Mononuclear cell (primary cell): Measurements from ENCODE around the gene PAAF1. TPM values are rescaled to one million over a fixed set of nuclear protein-coding genes. Genes with fewer than 3 reads are reported as not detected.

Experiments used
- H3K27me3 ChIP-seq: 2 replicates; pipeline ENCODE4 v1.6.0; 2011; ENCODE audit warnings: low read length, control low read depth; ENCODE audit not compliant: insufficient read depth
- H3K4me1 ChIP-seq: 2 replicates; pipeline ENCODE4 v1.5.1; 2011; ENCODE audit warnings: mild to moderate bottlenecking, low read length, control low read depth; ENCODE audit not compliant: insufficient read depth
- H3K4me3 ChIP-seq: 2 replicates; pipeline ENCODE4 v1.5.1; 2011; ENCODE audit warnings: mild to moderate bottlenecking, low read length, moderate library complexity
- H3K9me3 ChIP-seq: 2 replicates; pipeline ENCODE4 v1.5.1; 2011; ENCODE audit warnings: low read depth, mild to moderate bottlenecking, control low read depth, low read length
- total RNA-seq: library from RNA; depleted of rRNA; stranded (reverse); fragments of >200 nt; gene quantifications from one replicate; pipeline ENCODE4 v1.2.3, GENCODE V29; 2012

PAAF1 gene
- 4.0 TPM for total RNA-seq

DNA sequence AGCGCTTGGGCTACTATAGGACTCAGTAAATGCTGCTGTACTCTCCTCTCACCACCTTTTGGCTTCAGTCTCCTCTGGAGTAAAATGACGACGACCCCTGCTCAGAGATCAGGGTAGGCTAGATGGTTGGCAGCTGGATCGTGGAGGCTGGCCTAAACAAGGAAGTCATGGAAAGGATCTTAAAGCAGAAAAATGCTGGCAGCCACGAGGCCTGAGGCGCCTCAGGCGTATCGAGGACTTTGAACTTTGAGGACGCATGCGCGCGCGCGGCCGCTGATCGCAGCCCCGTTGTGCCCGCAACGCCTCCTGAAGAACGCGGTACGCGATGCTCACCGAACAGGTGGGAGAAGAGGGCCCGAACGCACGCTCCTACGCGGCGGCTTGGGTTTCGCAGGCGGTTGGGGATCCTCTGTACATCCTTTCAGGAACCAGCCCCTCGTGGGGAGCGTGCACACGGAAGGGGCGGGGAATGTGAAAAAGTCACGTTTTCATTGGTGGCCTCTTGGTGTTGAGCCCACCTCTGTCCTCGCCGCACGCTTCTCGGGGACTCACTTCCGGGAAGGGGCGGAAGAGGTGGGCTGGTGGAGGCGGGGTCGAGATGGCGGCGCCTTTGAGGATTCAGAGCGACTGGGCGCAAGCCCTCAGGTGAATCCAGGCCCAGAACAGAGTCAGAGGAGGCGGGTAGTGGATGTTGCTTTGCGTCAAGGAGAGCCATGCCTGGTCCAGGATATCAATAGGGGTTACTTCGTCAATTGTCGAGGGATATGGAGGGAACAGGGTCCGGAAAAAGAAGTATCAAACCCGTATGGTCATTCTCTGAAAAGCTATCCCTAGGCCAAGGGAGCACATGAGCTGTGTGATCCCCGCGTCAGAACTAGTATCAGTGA, at the start of gene PAAF1, which contains the start of gene COA4:
TSS of gene PAAF1 (plus strand) at position 576 of the 887 bp plus-strand sequence. CDS start at position 599, 23 bp downstream.
TSS of gene COA4 (minus strand) at position 423 of the 887 bp plus-strand sequence. CDS start 3,468 bp downstream, outside the sequence.
- Histone ChIP-seq H3K27me3 (no peaks in the 10 kb centered on the region), H3K9me3 (no peaks in the 10 kb centered on the region), H3K4me3 (peak within 1 kb of the TSS; percentile 72), H3K4me1 (peaks cover 24% of the 10 kb centered on the region)

- H3K4me1 ChIP-seq, result no peaks in the 10 kb centered on the region
- no peaks in the 10 kb centered on the region for H3K9me3 ChIP-seq
- H3K4me3 ChIP-seq, result no peak overlapping the region
- no peaks in the 10 kb centered on the region for H3K27me3 ChIP-seq
These were observed 46.5 kb upstream of the PAAF1 start for GRCh38 chr11:73830261-73830660.

GRCh38 chr11:73833067-73833466, 43.7 kb upstream of the PAAF1 start:
- Histone ChIP-seq H3K9me3 (no peaks in the 10 kb centered on the region), H3K4me1 (no peaks in the 10 kb centered on the region), H3K27me3 (no peaks in the 10 kb centered on the region), H3K4me3 (no peak overlapping the region)

- no peaks in the 10 kb centered on the region for H3K9me3 ChIP-seq
- no peak overlapping the region for H3K4me3 ChIP-seq
- no peaks in the 10 kb centered on the region for H3K4me1 ChIP-seq
- H3K27me3 ChIP-seq, result no peaks in the 10 kb centered on the region
These were observed 38.2 kb upstream of the PAAF1 start for GRCh38 chr11:73838443-73839122.

DNA sequence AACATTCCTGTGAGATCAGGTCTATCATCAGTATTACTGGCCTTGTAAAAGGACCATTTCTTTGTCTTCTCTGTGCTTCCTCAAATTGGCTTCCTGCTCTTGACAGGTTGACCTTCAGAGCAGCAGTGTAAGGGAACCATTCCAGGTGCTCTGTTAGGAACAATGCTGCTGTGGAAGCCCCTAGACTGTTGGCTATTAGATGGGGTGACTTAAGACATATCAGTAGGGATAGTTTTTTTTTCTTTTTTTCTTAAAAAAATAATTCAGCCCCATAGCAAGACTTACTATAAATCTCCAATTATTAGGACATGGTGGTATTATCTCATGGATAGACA, 37.7 kb upstream of the PAAF1 start:
- Histone ChIP-seq H3K27me3 (no peaks in the 10 kb centered on the region), H3K4me3 (no peak overlapping the region), H3K4me1 (no peaks in the 10 kb centered on the region), H3K9me3 (no peaks in the 10 kb centered on the region)

DNA sequence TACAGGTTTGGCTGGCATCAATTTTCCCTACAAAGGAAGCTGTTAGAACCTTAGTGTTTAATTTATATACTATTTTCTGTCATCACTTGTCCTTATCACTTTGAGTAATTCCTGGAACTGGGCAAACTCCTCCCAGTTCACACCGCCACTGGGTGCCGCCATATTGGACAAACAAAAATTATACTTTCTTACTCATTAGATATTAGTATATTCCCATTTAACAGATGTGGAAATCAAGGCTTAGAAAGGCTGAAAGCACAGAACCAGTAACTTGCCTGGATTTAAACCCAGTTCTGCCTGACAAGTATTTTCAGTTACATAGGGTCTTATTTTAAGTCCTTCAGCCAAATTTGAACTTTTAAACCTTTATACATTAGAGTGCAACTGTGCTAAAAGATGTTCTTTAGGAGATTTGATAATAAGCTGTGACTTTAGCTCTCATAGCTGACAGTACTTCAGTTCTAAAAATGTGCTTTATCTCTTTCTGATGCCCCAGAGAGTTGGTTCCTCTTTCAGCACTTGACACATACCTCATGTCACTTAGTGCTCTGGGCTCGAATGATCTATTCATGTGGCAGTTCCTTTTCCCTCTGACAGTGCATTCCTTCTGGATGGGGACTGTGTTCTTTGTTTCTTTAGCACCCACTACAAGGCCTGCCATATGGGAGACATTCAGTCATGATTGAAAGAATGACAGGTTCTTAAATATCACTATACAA, 25.6 kb upstream of the PAAF1 start:
- Histone ChIP-seq H3K27me3 (no peaks in the 10 kb centered on the region), H3K9me3 (no peaks in the 10 kb centered on the region), H3K4me1 (no peaks in the 10 kb centered on the region), H3K4me3 (no peak overlapping the region)

- Histone ChIP-seq H3K27me3 (no peaks in the 10 kb centered on the region), H3K4me3 (no peak overlapping the region), H3K4me1 (no peaks in the 10 kb centered on the region), H3K9me3 (no peaks in the 10 kb centered on the region)
These were observed 24.8 kb upstream of the PAAF1 start for GRCh38 chr11:73852049-73852448.

GRCh38 chr11:73854680-73855079, 22.1 kb upstream of the PAAF1 start:
- Histone ChIP-seq H3K27me3 (no peaks in the 10 kb centered on the region), H3K9me3 (no peaks in the 10 kb centered on the region), H3K4me3 (no peak overlapping the region), H3K4me1 (no peaks in the 10 kb centered on the region)

GRCh38 chr11:73856031-73856567, 20.7 kb upstream of the PAAF1 start:
- H3K27me3 ChIP-seq, result no peaks in the 10 kb centered on the region
- no peaks in the 10 kb centered on the region for H3K9me3 ChIP-seq
- H3K4me3 ChIP-seq, result no peak overlapping the region
- H3K4me1 ChIP-seq, result no peaks in the 10 kb centered on the region

- H3K4me1 ChIP-seq, result no peaks in the 10 kb centered on the region
These were observed 17.1 kb upstream of the PAAF1 start for GRCh38 chr11:73859671-73860070.

DNA sequence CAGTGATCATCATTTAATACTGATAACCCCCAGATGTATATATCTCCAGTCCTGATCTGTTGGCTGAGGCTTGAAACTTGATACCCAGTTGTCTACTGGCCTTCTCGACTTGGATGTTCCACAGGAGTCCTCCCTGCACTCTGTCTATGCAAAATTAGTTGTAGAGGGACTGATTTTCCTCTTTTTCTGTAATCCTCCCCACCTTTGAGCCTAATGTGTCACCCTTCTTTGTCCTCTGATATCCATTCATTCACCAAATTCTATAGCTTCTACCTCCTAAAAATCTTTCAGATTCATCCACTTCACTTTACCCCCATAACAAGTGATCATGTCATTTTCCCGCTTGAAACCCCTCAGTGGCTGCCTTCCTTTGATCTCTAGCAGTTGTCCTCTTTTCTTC, 16.6 kb upstream of the PAAF1 start:
- no peaks in the 10 kb centered on the region for H3K27me3 ChIP-seq
- H3K4me1 ChIP-seq, result no peaks in the 10 kb centered on the region
- H3K9me3 ChIP-seq, result no peaks in the 10 kb centered on the region
- H3K4me3 ChIP-seq, result no peak overlapping the region

More at GRCh38 chr11:73859671-73860070, 17.1 kb upstream of the PAAF1 start:
- Histone ChIP-seq H3K4me3 (no peak overlapping the region), H3K27me3 (no peaks in the 10 kb centered on the region), H3K9me3 (no peaks in the 10 kb centered on the region)

DNA sequence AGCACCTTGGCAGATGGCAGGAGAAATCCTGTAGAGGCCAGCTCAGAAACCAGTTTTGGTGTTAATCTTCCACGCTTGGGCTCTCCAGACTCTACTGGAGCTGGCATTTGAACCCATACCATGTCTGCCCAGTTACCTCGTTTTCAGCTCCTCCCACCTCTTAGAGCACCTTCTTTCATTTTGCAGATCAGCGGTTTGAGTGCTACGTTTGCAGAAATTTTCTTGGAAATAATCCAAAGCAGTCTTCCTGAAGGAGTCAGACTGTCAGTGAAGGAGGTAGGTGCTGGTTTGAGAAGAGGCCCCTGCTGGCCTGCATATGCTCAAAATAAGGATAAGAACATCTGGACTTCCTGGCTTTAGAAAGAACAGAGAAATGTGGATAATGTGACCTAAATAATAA, 13.8 kb upstream of the PAAF1 start:
- Histone ChIP-seq H3K4me3 (no peak overlapping the region), H3K9me3 (no peaks in the 10 kb centered on the region), H3K27me3 (no peaks in the 10 kb centered on the region), H3K4me1 (no peaks in the 10 kb centered on the region)

- H3K4me3 ChIP-seq, result no peak overlapping the region
- H3K4me1 ChIP-seq, result no peaks in the 10 kb centered on the region
- no peaks in the 10 kb centered on the region for H3K27me3 ChIP-seq
- H3K9me3 ChIP-seq, result no peaks in the 10 kb centered on the region
These were observed 10.7 kb upstream of the PAAF1 start for GRCh38 chr11:73866095-73866579.

GRCh38 chr11:73866586-73866996, 10.2 kb upstream of the PAAF1 start:
- Histone ChIP-seq H3K27me3 (no peaks in the 10 kb centered on the region), H3K9me3 (no peaks in the 10 kb centered on the region), H3K4me1 (no peaks in the 10 kb centered on the region), H3K4me3 (no peak overlapping the region)
